CD4-positive, alpha-beta T cell (primary cell): ENCODE results near the gene LAMC2. TPM values are rescaled to one million over a fixed set of nuclear protein-coding genes. Genes with fewer than 3 reads are reported as not detected.

Experiments used
- ATAC-seq: fragments of 200-7000 bp; cut with Tn5 transposase; one replicate; pipeline ENCODE4 v1.10.0; 2022; ENCODE audit warnings: mild to moderate bottlenecking; ENCODE audit not compliant: poor library complexity
- CTCF ChIA-PET: fragments of 350-600 bp; sonication (Branson Sonifier 250); formaldehyde crosslinking; loops from one replicate; lab custom pipeline; 2021; ENCODE audit warnings: antibody characterized with exemption, inconsistent platforms; lab: Charles Lee
- POLR2A ChIA-PET: fragments of 350-600 bp; sonication (Branson Sonifier 250); formaldehyde crosslinking; loops from one replicate; lab custom pipeline; 2021; ENCODE audit warnings: antibody characterized with exemption, inconsistent platforms; lab: Charles Lee
- DNase-seq, 14 experiments: peaks; one replicate each; pipeline ENCODE4 v3.0.0-alpha.2; 2013 to 2020; ENCODE audit warnings: mixed read lengths in 2 of 14
- H3K27ac ChIP-seq, 2 donors: one replicate each; pipeline versions ENCODE4 v1.5.1 to v1.7.0; 2013; ENCODE audit warnings: low read length in 2 of 2, low read depth in 1 of 2, mild to moderate bottlenecking in 1 of 2
- H3K27me3 ChIP-seq, 2 experiments: 1 replicate in 1 of 2; 2 replicates in 1 of 2; pipeline versions ENCODE4 v1.6.1 to v1.7.0; 2013; ENCODE audit warnings: low read length in 2 of 2, control low read depth in 1 of 2, mild to moderate bottlenecking in 1 of 2, moderate library complexity in 1 of 2; ENCODE audit not compliant: insufficient read depth in 2 of 2, control insufficient read depth in 1 of 2
- H3K36me3 ChIP-seq: one replicate; pipeline ENCODE4 v1.6.1; 2013; ENCODE audit warnings: low read length, control low read depth; ENCODE audit not compliant: insufficient read depth
- H3K4me1 ChIP-seq: one replicate; pipeline ENCODE4 v1.6.1; 2013; ENCODE audit warnings: low read length, control low read depth; ENCODE audit not compliant: insufficient read depth
- H3K4me3 ChIP-seq: one replicate; pipeline ENCODE4 v1.5.1; 2013; ENCODE audit warnings: mild to moderate bottlenecking, low read length, moderate library complexity
- H3K9me3 ChIP-seq, 2 experiments: 1 replicate in 1 of 2; 2 replicates in 1 of 2; pipeline versions ENCODE4 v1.6.1 to v1.7.0; 2013; ENCODE audit warnings: low read length in 2 of 2, mild to moderate bottlenecking in 2 of 2, control low read depth in 1 of 2, moderate library complexity in 1 of 2; ENCODE audit not compliant: control insufficient read depth in 1 of 2, insufficient read depth in 1 of 2
- H3K27ac Mint-ChIP-seq: one replicate; pipeline ENCODE4 v1.8.0; 2020; ENCODE audit warnings: mixed read lengths
- H3K27me3 Mint-ChIP-seq: one replicate; pipeline ENCODE4 v1.8.0; 2021; ENCODE audit warnings: mixed read lengths
- H3K36me3 Mint-ChIP-seq: one replicate; pipeline ENCODE4 v1.8.0; 2021; ENCODE audit warnings: low read depth, mixed read lengths
- H3K4me1 Mint-ChIP-seq: one replicate; pipeline ENCODE4 v1.8.0; 2021; ENCODE audit warnings: low read depth, mixed read lengths
- H3K4me3 Mint-ChIP-seq: one replicate; pipeline ENCODE4 v1.8.0; 2020; ENCODE audit warnings: mild to moderate bottlenecking, mixed read lengths
- H3K9me3 Mint-ChIP-seq: one replicate; pipeline ENCODE4 v1.8.0; 2020; ENCODE audit warnings: mixed read lengths
- CTCF ChIP-seq: fragments of 200-600 bp; IDR thresholded peaks from one replicate; pipeline ENCODE4 v1.8.0; 2022; ENCODE audit warnings: antibody characterized with exemption, mild to moderate bottlenecking
- intact Hi-C, 2 experiments: fragments of 100-400 bp; cut with DNase I in 1 of 2; cut with micrococcal nuclease in 1 of 2; formaldehyde crosslinking; loops; one replicate each; pipeline versions ENCODE4 v1.15.1 to v1.9.0; 2023 to 2025; cut with DNase I, micrococcal nuclease
- total RNA-seq, 174 experiments: library from RNA in 2 of 174; stranded (reverse) in 2 of 174; gene quantifications; one replicate each; pipeline ENCODE4 v1.2.3 and lab custom pipeline; 2021 to 2026

LAMC2 gene
- total RNA-seq, 2 experiments from 2014 or later, result not detected

DNA sequence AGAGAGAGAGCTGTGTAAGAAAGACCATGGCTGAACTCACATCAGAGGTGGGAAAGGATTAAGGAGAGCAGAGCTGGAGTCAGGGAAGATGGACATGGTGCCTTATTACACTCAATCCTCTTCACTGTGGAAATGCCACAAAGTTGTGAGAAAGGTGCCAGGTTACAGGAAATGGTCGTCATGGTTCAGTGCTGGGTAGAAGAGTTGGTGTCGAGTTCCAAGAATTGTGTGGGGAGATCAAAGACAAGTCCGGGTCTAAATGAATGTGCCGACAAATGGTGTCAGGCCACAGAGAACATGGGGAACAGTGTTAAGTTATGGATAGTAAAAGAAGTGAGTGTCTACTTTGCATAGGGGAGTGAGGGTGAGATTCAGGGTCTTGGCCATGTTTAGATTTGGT is 40.9 kb downstream of the LAMC2 start:
- Histone ChIP-seq H3K27ac (no peak overlapping the region), H3K36me3 (no peaks in the 10 kb centered on the region), H3K27me3 (peaks cover 0 to 4% of the 10 kb centered on the region in 2 experiments), H3K9me3 (no peaks in the 10 kb centered on the region), H3K4me1 (no peaks in the 10 kb centered on the region), H3K4me3 (no peak overlapping the region)
- Mint-ChIP-seq H3K27me3 (no peaks in the 10 kb centered on the region), H3K36me3 (no peaks in the 10 kb centered on the region), H3K27ac (no peak overlapping the region), H3K4me1 (no peaks in the 10 kb centered on the region), H3K4me3 (no peak overlapping the region), H3K9me3 (no peaks in the 10 kb centered on the region)
- intact Hi-C loops, result no loop called here
- ChIA-PET CTCF (no interaction called here), POLR2A (no interaction called here)
- no peak for ATAC-seq
- TF ChIP-seq CTCF, result no peak
- no peak for DNase-seq

- Mint-ChIP-seq H3K9me3 (no peaks in the 10 kb centered on the region), H3K4me1 (no peaks in the 10 kb centered on the region), H3K4me3 (no peak overlapping the region), H3K27me3 (no peaks in the 10 kb centered on the region), H3K36me3 (no peaks in the 10 kb centered on the region), H3K27ac (no peak overlapping the region)
- no peak for TF ChIP-seq CTCF
- intact Hi-C loops, result no loop called here
- H3K4me3 ChIP-seq, result no peak overlapping the region
- H3K36me3 ChIP-seq, result no peaks in the 10 kb centered on the region
- no peaks in the 10 kb centered on the region for H3K4me1 ChIP-seq
- peaks cover 0 to 4% of the 10 kb centered on the region in 2 experiments for H3K27me3 ChIP-seq
- ChIA-PET CTCF (no interaction called here), POLR2A (no interaction called here)
- no peak overlapping the region for H3K27ac ChIP-seq
- peak in 9 of 14 experiments; percentile 6 to 34 (median 11) for DNase-seq
- no peak for ATAC-seq
- H3K9me3 ChIP-seq, result no peaks in the 10 kb centered on the region
Observed at GRCh38 chr1:183227422-183228346, 41.6 kb downstream of the LAMC2 start.

DNA sequence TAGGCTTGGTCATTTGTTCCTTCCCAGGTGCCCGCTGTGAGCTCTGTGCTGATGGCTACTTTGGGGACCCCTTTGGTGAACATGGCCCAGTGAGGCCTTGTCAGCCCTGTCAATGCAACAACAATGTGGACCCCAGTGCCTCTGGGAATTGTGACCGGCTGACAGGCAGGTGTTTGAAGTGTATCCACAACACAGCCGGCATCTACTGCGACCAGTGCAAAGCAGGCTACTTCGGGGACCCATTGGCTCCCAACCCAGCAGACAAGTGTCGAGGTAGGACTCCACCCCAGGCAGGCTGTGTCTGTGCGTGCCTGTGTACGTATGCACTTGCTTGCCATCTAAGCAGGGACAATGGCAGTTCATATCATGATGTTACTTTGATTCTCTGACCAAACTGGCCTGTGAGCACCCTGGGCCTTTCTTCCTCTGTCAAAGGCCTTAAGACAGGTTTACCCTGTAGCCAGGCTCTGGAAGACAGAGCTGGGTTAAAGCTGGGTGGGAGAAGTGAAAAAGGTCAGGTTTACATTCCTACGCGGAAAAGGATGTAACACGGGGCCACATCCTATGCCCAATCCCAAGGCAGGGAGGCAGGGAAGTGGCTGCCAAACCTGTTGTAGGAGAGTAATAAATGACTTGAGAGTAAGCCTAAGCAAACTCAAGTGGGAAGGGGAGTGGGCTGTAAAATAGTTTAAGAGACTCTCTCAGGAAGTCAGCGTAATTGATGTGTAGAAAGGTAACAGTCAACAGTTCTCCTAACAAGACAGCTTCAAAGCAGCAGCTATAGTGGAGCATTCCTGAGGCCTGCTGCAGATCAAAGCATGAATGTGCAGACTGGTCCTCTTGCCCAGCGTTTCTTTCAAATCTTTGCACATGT is 42.5 kb downstream of the LAMC2 start:
- POLR2A ChIA-PET, result no interaction called here
- peaks cover 0 to 2% of the 10 kb centered on the region in 2 experiments for H3K27me3 ChIP-seq
- Mint-ChIP-seq H3K36me3 (no peaks in the 10 kb centered on the region), H3K27me3 (no peaks in the 10 kb centered on the region), H3K4me3 (no peak overlapping the region), H3K27ac (no peak overlapping the region), H3K4me1 (no peaks in the 10 kb centered on the region), H3K9me3 (no peaks in the 10 kb centered on the region)
- DNase-seq (no peak), ATAC-seq (no peak)
- no peaks in the 10 kb centered on the region for H3K4me1 ChIP-seq
- no peaks in the 10 kb centered on the region for H3K9me3 ChIP-seq
- CTCF ChIA-PET, result no interaction called here
- no peak overlapping the region for H3K4me3 ChIP-seq
- intact Hi-C loops, result no loop called here
- H3K27ac ChIP-seq, result no peak overlapping the region
- H3K36me3 ChIP-seq, result no peaks in the 10 kb centered on the region
- TF ChIP-seq CTCF, result no peak
